ENCODE results near the gene RGS9. TPM values are rescaled to one million over a fixed set of nuclear protein-coding genes. Genes with fewer than 3 reads are reported as not detected.

The RGS9 gene
- total RNA-seq, 1 experiment from 2014 or later, result 3.1 TPM

- Histone ChIP-seq H3K4me1 (peaks cover 3% of the 10 kb centered on the region; the same call in 1 of the 2 replicates), H3K9me3 (replicated peaks) (no peaks in the 10 kb centered on the region), H3K36me3 (no peaks in the 10 kb centered on the region), H3K27me3 (no peaks in the 10 kb centered on the region), H3K4me3 (no peak overlapping the region), H3K27ac (no peak overlapping the region)
- DNase-seq, result no peak
These were observed 83.6 kb downstream of the RGS9 start for GRCh38 chr17:65220732-65221131.

GRCh38 chr17:65222214-65222738, 85.1 kb downstream of the RGS9 start:
- DNase-seq, result no peak
- Histone ChIP-seq H3K27ac (no peak overlapping the region), H3K4me3 (no peak overlapping the region), H3K27me3 (no peaks in the 10 kb centered on the region), H3K9me3 (replicated peaks) (no peaks in the 10 kb centered on the region), H3K36me3 (no peaks in the 10 kb centered on the region), H3K4me1 (peaks cover 3% of the 10 kb centered on the region; the same call in 1 of the 2 replicates)

GRCh38 chr17:65225061-65225460, 87.9 kb downstream of the RGS9 start:
- Histone ChIP-seq H3K4me1 (peaks cover 3% of the 10 kb centered on the region; the same call in 1 of the 2 replicates), H3K36me3 (no peaks in the 10 kb centered on the region), H3K9me3 (replicated peaks) (no peaks in the 10 kb centered on the region), H3K4me3 (no peak overlapping the region), H3K27ac (no peak overlapping the region), H3K27me3 (no peaks in the 10 kb centered on the region)
- no peak for DNase-seq

- H3K36me3 ChIP-seq, result no peaks in the 10 kb centered on the region
- H3K27ac ChIP-seq, result no peak overlapping the region
- no peaks in the 10 kb centered on the region for H3K9me3 ChIP-seq (replicated peaks)
- no peak for DNase-seq
- H3K27me3 ChIP-seq, result no peaks in the 10 kb centered on the region
- no peaks in the 10 kb centered on the region for H3K4me1 ChIP-seq
- no peak overlapping the region for H3K4me3 ChIP-seq
These were observed 89.1 kb downstream of the RGS9 start for GRCh38 chr17:65226227-65226626.

- no peak for DNase-seq
- Histone ChIP-seq H3K9me3 (replicated peaks) (no peaks in the 10 kb centered on the region), H3K4me1 (no peaks in the 10 kb centered on the region), H3K36me3 (no peaks in the 10 kb centered on the region), H3K4me3 (no peak overlapping the region), H3K27ac (no peak overlapping the region), H3K27me3 (no peaks in the 10 kb centered on the region)
These were observed 90.5 kb downstream of the RGS9 start for GRCh38 chr17:65227637-65228036.

GRCh38 chr17:65228287-65228686, 91.1 kb downstream of the RGS9 start:
- no peaks in the 10 kb centered on the region for H3K4me1 ChIP-seq
- H3K27me3 ChIP-seq, result no peaks in the 10 kb centered on the region
- no peaks in the 10 kb centered on the region for H3K36me3 ChIP-seq
- H3K27ac ChIP-seq, result no peak overlapping the region
- H3K4me3 ChIP-seq, result no peak overlapping the region
- H3K9me3 ChIP-seq (replicated peaks), result no peaks in the 10 kb centered on the region
- no peak for DNase-seq

GRCh38 chr17:65228734-65229620, 91.8 kb downstream of the RGS9 start:
- Histone ChIP-seq H3K9me3 (replicated peaks) (no peaks in the 10 kb centered on the region), H3K27me3 (no peaks in the 10 kb centered on the region), H3K4me3 (no peak overlapping the region), H3K4me1 (no peaks in the 10 kb centered on the region), H3K36me3 (no peaks in the 10 kb centered on the region), H3K27ac (no peak overlapping the region)
- DNase-seq, result no peak

- Histone ChIP-seq H3K4me3 (no peak overlapping the region), H3K4me1 (no peaks in the 10 kb centered on the region), H3K36me3 (no peaks in the 10 kb centered on the region), H3K27me3 (no peaks in the 10 kb centered on the region), H3K9me3 (replicated peaks) (no peaks in the 10 kb centered on the region), H3K27ac (no peak overlapping the region)
- DNase-seq, result no peak
These were observed 92.4 kb downstream of the RGS9 start for GRCh38 chr17:65229621-65229995.

GRCh38 chr17:65230040-65230439, 92.9 kb downstream of the RGS9 start:
- Histone ChIP-seq H3K36me3 (no peaks in the 10 kb centered on the region), H3K27ac (no peak overlapping the region), H3K4me1 (no peaks in the 10 kb centered on the region), H3K9me3 (replicated peaks) (no peaks in the 10 kb centered on the region), H3K4me3 (no peak overlapping the region), H3K27me3 (no peaks in the 10 kb centered on the region)
- DNase-seq, result peak in 1 of 2 experiments; percentile 16

- Histone ChIP-seq H3K36me3 (no peaks in the 10 kb centered on the region), H3K4me1 (no peaks in the 10 kb centered on the region), H3K9me3 (replicated peaks) (no peaks in the 10 kb centered on the region; the same call in 1 of the 2 replicates), H3K27me3 (no peaks in the 10 kb centered on the region), H3K27ac (no peak overlapping the region), H3K4me3 (no peak overlapping the region)
- DNase-seq, result no peak
These were observed 93.9 kb downstream of the RGS9 start for GRCh38 chr17:65231086-65231485.

GRCh38 chr17:65231662-65232335, 94.6 kb downstream of the RGS9 start:
- H3K36me3 ChIP-seq, result no peaks in the 10 kb centered on the region
- H3K9me3 ChIP-seq (replicated peaks), result no peaks in the 10 kb centered on the region; the same call in 1 of the 2 replicates
- DNase-seq, result peak; percentile 68 to 83
- no peak overlapping the region for H3K4me3 ChIP-seq
- no peak overlapping the region for H3K27ac ChIP-seq
- H3K27me3 ChIP-seq, result no peaks in the 10 kb centered on the region
- H3K4me1 ChIP-seq, result no peaks in the 10 kb centered on the region

GRCh38 chr17:65235284-65235683, 98.1 kb downstream of the RGS9 start:
- H3K27ac ChIP-seq, result no peak overlapping the region
- H3K4me3 ChIP-seq, result no peak overlapping the region
- no peaks in the 10 kb centered on the region for H3K27me3 ChIP-seq
- H3K9me3 ChIP-seq (replicated peaks), result no peaks in the 10 kb centered on the region; the same call in 1 of the 2 replicates
- no peaks in the 10 kb centered on the region for H3K36me3 ChIP-seq
- DNase-seq, result no peak
- H3K4me1 ChIP-seq, result no peaks in the 10 kb centered on the region

GRCh38 chr17:65236321-65236720, 99.2 kb downstream of the RGS9 start:
- no peak overlapping the region for H3K4me3 ChIP-seq
- no peaks in the 10 kb centered on the region for H3K36me3 ChIP-seq
- no peaks in the 10 kb centered on the region; the same call in 1 of the 2 replicates for H3K9me3 ChIP-seq (replicated peaks)
- no peak for DNase-seq
- H3K27ac ChIP-seq, result no peak overlapping the region
- H3K27me3 ChIP-seq, result no peaks in the 10 kb centered on the region
- H3K4me1 ChIP-seq, result no peaks in the 10 kb centered on the region

GRCh38 chr17:65243838-65244625, 106.9 kb downstream of the RGS9 start:
- H3K4me1 ChIP-seq, result no peaks in the 10 kb centered on the region
- no peaks in the 10 kb centered on the region for H3K27me3 ChIP-seq
- H3K27ac ChIP-seq, result no peak overlapping the region
- no peak for DNase-seq
- no peak overlapping the region for H3K4me3 ChIP-seq
- H3K36me3 ChIP-seq, result no peaks in the 10 kb centered on the region
- no peaks in the 10 kb centered on the region for H3K9me3 ChIP-seq (replicated peaks)

All from SJCRH30 (cell line).